ENCODE data around the gene OTOP2.

The OTOP2 gene

DNA sequence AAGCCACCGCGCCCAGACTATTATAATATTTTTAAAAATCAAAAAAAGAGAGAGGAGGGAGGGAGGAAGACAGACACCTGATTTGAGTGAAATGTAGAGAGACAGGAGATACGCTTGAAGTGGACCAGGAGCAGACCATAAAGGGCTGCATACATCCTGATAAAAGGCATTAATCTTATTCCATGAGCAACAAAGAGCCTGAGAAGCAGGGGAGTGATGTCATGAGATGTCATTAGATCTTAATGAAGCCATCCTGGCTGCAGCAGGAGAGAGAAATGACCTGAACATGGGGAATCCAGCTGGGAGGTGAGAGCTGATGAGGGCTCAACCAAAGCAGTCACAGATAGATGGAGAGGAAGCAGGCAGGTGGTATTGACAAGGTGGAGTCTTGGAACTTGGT lies 53.7 kb downstream of the OTOP2 start:
- Histone ChIP-seq H3K27ac (ENCODE audit: low read length) (no peak overlapping the region), H3K4me2 (ENCODE audit: insufficient read depth, low read length) (no peak overlapping the region), H3K9me3 (ENCODE audit: insufficient read depth, low read length, severe bottlenecking) (no peaks in the 10 kb centered on the region), H3K9ac (ENCODE audit: low read depth, low read length) (no peak overlapping the region), H3K36me3 (ENCODE audit: insufficient read depth, low read length) (no peaks in the 10 kb centered on the region), H2AFZ (ENCODE audit: low read depth, low read length) (no peak overlapping the region), H3K4me1 (ENCODE audit: insufficient read depth, low read length) (peaks cover 26% of the 10 kb centered on the region), H3K4me3 (ENCODE audit: low read depth in 1 of 2, low read length in 2 of 2) (no peak overlapping the region), H3K27me3 (ENCODE audit: insufficient read depth, low read length, poor library complexity) (peaks cover 16% of the 10 kb centered on the region), H4K20me1 (ENCODE audit: insufficient read depth, low read length) (no peaks in the 10 kb centered on the region), H3K79me2 (ENCODE audit: insufficient read depth, low read length) (no peaks in the 10 kb centered on the region)
- DNase-seq (no peak), ATAC-seq (ENCODE audit: insufficient read depth, low read depth) (no peak)
- TF ChIP-seq, protein P1, sequence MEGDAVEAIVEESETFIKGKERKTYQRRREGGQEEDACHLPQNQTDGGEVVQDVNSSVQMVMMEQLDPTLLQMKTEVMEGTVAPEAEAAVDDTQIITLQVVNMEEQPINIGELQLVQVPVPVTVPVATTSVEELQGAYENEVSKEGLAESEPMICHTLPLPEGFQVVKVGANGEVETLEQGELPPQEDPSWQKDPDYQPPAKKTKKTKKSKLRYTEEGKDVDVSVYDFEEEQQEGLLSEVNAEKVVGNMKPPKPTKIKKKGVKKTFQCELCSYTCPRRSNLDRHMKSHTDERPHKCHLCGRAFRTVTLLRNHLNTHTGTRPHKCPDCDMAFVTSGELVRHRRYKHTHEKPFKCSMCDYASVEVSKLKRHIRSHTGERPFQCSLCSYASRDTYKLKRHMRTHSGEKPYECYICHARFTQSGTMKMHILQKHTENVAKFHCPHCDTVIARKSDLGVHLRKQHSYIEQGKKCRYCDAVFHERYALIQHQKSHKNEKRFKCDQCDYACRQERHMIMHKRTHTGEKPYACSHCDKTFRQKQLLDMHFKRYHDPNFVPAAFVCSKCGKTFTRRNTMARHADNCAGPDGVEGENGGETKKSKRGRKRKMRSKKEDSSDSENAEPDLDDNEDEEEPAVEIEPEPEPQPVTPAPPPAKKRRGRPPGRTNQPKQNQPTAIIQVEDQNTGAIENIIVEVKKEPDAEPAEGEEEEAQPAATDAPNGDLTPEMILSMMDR (IDR thresholded peaks at IDR 0.05; ENCODE audit: borderline replicate concordance, extremely low read depth, low read length, poor library complexity, severe bottlenecking), result no peak
- no peak for TF ChIP-seq EZH2 (IDR thresholded peaks at IDR 0.05; ENCODE audit: borderline replicate concordance, low read depth, low read length, severe bottlenecking)

DNA sequence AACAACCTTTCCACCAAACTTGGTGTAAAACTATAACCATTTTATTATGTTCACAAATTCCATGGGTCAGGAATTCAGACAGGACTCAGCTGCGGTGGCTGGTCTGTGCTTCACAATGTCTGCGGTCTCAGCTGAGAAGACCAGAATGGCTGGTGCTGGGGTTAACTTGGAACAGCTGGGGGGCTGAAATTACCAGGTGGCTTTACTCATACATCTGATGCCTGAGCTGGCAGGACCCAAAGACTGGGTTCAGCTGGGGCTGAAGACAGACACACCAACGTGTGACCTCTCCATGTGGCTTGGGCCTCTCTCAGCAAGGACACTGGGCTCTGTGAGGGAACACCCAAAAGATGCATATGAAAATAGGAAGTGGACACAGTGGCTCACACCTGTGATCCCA lies 54.2 kb downstream of the OTOP2 start:
- TF ChIP-seq EZH2 (IDR thresholded peaks at IDR 0.05; ENCODE audit: borderline replicate concordance, low read depth, low read length, severe bottlenecking), result no peak
- TF ChIP-seq, protein P1 (IDR thresholded peaks at IDR 0.05; ENCODE audit: borderline replicate concordance, extremely low read depth, low read length, poor library complexity, severe bottlenecking), result no peak
- H3K27ac ChIP-seq (ENCODE audit: low read length), result no peak overlapping the region
- no peak for ATAC-seq (ENCODE audit: insufficient read depth, low read depth)
- H3K9ac ChIP-seq (ENCODE audit: low read depth, low read length), result no peak overlapping the region
- no peaks in the 10 kb centered on the region for H3K36me3 ChIP-seq (ENCODE audit: insufficient read depth, low read length)
- no peak overlapping the region for H3K4me2 ChIP-seq (ENCODE audit: insufficient read depth, low read length)
- peaks cover 22% of the 10 kb centered on the region for H3K4me1 ChIP-seq (ENCODE audit: insufficient read depth, low read length)
- no peaks in the 10 kb centered on the region for H3K79me2 ChIP-seq (ENCODE audit: insufficient read depth, low read length)
- no peak overlapping the region for H3K4me3 ChIP-seq (ENCODE audit: low read depth in 1 of 2, low read length in 2 of 2)
- no peak for DNase-seq
- H2AFZ ChIP-seq (ENCODE audit: low read depth, low read length), result no peak overlapping the region
- no peaks in the 10 kb centered on the region for H3K9me3 ChIP-seq (ENCODE audit: insufficient read depth, low read length, severe bottlenecking)
- peaks cover 12% of the 10 kb centered on the region for H3K27me3 ChIP-seq (ENCODE audit: insufficient read depth, low read length, poor library complexity)
- no peaks in the 10 kb centered on the region for H4K20me1 ChIP-seq (ENCODE audit: insufficient read depth, low read length)

DNA sequence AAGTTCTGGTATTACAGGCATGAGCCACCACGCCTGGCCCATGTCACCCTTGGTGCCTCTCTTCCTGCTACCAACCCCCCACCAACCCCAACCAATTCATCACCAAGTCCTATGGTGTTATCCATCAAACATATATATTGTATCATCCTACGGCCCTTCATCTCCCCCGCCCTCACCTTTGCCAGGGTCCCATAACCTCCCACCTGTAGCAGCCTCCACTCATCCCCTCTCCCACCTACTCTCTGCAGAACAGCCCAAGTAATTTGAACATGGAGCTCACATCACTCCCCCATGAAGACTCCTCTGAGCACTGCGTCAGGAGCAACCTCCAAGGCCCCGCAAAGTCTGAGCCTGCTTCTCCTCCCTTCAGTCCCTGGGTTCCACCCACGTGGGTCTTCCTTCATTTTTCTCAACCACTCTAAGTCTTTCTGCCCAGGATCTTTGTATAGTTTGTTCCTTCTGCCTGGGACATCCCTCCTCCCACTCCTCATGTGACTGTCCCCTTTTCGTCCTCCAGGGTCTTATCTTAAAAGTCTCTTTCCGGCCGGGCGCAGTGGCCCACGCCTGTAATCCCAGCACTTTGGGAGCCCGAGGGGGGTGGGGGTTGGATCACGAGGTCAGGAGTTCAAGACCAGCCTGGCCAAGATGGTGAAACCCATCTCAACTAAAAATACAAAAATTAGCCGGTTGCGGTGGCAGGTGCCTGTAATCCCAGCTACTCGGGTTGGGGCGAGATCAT lies 55.5 kb downstream of the OTOP2 start:
- no peak overlapping the region for H3K4me3 ChIP-seq (ENCODE audit: low read depth in 1 of 2, low read length in 2 of 2)
- H3K79me2 ChIP-seq (ENCODE audit: insufficient read depth, low read length), result no peaks in the 10 kb centered on the region
- no peaks in the 10 kb centered on the region for H3K9me3 ChIP-seq (ENCODE audit: insufficient read depth, low read length, severe bottlenecking)
- ATAC-seq (ENCODE audit: insufficient read depth, low read depth) (no peak), DNase-seq (no peak)
- no peaks in the 10 kb centered on the region for H4K20me1 ChIP-seq (ENCODE audit: insufficient read depth, low read length)
- no peak overlapping the region for H2AFZ ChIP-seq (ENCODE audit: low read depth, low read length)
- no peak overlapping the region for H3K9ac ChIP-seq (ENCODE audit: low read depth, low read length)
- no peak overlapping the region for H3K4me2 ChIP-seq (ENCODE audit: insufficient read depth, low read length)
- no peak overlapping the region for H3K27ac ChIP-seq (ENCODE audit: low read length)
- peaks cover 19% of the 10 kb centered on the region for H3K4me1 ChIP-seq (ENCODE audit: insufficient read depth, low read length)
- TF ChIP-seq EZH2 (IDR thresholded peaks at IDR 0.05; ENCODE audit: borderline replicate concordance, low read depth, low read length, severe bottlenecking), result no peak
- TF ChIP-seq, protein P1 (IDR thresholded peaks at IDR 0.05; ENCODE audit: borderline replicate concordance, extremely low read depth, low read length, poor library complexity, severe bottlenecking), result no peak
- peaks cover 6% of the 10 kb centered on the region for H3K27me3 ChIP-seq (ENCODE audit: insufficient read depth, low read length, poor library complexity)
- no peaks in the 10 kb centered on the region for H3K36me3 ChIP-seq (ENCODE audit: insufficient read depth, low read length)

All from DND-41 (cell line).